NCI-H1105 treated with DMSO at 0.1 percent for 48 hours (cell line): ENCODE measurements around the gene PLBD2.
"Not testable (repeated sequence)": the region's sequence is repeated elsewhere in the genome, so short reads cannot be mapped to it uniquely, and the experiment has no call there.

Source experiments
- DNase-seq: peaks from one replicate; lab custom pipeline; 2025; lab: John Stamatoyannopoulos, UW

Gene PLBD2

GRCh38 chr12:113333877-113334785 is 24.3 kb upstream of the PLBD2 start:
- no peak for DNase-seq

DNA sequence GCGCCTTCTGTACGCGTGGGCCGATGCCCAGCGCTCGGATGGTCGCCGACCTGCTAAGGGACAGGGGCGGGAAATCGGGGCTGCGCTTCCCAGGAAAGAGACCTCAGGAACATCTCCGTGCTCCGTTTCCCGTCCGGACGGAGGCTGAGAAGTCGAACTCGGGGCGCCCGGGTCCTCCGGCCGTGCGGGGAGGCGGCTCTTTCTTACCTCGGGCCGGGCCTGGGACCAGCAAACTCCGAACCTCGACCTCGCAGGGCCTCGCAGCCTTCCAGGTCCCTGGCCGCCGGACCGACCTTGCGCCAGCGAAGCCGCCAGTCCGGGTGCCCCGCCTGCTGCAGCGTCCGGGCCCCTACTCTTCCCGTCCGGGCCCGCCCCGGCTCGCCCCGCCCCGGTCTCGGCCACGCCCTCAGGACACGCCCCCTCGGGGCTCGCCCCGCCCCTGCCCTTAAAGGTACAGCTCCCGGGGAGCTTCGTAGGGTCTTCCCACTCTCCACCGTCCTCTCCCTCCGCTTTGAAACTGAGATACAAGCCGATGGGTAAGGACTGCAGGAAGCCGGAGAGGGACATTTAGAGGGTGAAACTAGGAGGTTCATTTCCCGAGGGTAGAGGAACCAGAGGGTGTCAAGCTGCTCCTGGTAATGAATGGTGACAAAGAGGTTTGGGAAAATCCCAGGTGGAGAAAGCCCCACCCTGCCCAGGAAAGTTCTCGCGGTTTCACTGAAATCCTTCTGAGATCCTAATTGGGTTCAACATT is 23.4 kb upstream of the PLBD2 start, which contains the start of gene SLC8B1:
TSS of gene SLC8B1 (minus strand) at position 324 of the 754 bp plus-strand sequence. CDS start 2,231 bp downstream, outside the sequence.
- DNase-seq: peak; percentile 59

DNA sequence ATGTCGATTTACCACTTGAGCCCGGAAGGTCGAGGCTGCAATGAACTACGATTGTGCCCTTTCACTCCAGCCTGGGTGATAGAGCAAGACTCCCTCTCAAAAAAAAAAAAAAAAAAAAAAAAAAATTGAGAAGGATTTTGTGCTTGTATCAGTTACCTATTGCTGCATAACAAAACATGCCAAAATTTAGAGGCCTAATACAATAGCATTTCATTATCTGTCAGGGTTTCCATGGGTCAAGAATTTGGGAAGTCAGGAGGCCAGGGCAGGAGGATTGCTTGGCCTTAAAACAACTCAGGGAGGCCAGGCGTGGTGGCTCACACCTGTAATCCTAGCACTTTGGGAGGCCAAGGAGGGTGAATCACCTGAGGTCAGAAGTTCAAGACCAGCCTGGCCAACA is 18.8 kb upstream of the PLBD2 start:
- no peak for DNase-seq

- DNase-seq: no peak
These were observed 18.3 kb upstream of the PLBD2 start for GRCh38 chr12:113340061-113340460.

DNA sequence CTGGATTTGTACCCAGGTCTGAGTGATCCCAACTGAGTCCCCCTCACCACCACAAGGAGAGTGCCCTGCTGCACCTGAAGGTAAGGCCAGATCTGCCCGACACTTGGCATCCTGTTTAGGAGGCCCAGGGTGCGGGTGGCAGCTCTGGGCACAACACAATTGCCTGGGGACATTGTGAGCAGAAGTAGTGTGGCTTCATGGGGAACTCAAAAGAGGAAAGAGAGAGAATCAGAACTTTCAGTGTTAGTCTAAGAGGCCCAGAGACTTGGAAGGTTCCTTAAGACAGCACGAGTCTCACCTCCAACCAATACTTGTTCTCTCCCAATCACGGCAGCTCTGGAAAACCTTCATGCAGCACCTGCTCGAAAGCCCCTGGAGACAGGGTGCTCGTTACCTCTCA is 16.9 kb upstream of the PLBD2 start:
- DNase-seq: no peak

DNA sequence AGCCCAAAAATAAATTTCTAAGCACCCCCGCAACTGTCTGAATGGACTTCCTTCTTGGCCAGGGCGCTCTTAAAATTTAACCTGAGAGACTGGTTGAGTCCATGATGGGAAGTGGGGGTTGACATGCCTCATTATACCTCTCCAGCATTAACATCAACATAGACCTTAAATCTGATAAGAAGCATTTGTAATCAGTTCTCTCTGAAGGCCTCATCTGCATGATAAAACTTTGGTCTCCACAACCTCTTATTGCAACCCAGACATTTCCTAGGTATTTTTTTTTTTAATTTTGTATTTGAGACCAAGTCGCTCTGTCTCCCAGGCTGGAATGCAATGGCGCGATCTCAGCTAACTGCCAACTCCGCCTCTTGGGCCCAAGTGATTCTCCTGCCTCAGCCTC is 13.1 kb upstream of the PLBD2 start:
- no peak for DNase-seq

GRCh38 chr12:113346353-113346752 is 12.0 kb upstream of the PLBD2 start:
- DNase-seq: no peak

GRCh38 chr12:113347107-113347506 is 11.3 kb upstream of the PLBD2 start:
- no peak for DNase-seq

GRCh38 chr12:113347892-113348291 is 10.5 kb upstream of the PLBD2 start:
- no peak for DNase-seq

- no peak for DNase-seq
These were observed 9.4 kb upstream of the PLBD2 start for GRCh38 chr12:113348849-113349536.

DNA sequence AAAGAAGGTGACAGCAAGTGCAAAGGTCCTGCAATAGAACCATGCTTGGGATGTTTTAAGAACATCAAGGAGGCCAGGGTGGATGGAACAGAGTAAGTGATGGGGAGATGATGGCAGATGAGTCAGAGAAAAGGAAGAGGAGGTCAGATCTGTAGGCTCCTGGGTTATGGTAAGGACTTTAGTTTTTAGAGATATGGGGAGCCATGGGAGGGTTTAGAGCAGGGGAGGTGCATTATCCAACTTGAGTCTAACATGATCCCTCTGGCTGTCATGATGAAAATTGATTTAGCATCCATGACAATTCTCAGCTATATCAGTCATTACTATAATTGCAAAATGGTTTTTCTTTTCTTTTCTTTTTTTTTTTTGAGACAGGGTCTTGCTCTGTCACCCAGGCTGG is 7.3 kb upstream of the PLBD2 start:
- no peak for DNase-seq

DNA sequence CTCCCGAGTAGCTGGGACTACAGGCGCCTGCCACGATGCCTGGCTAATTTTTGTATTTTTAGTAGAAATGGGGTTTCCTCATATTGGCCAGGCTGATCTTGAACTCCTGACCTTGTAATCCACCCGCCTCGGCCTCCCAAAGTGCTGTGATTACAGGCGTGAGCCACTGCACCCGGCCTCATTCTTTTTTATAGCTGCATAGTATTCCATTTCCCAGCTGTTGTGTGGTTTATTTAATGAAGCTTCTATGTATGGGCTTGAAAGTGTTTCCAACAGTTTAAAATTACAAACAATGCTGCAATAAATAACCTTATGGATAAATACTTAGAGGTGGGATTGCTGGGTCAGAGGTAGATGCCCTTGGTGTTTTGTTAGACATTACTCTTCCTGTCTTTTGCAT is 4.2 kb upstream of the PLBD2 start:
- not testable (repeated sequence) for DNase-seq

GRCh38 chr12:113359133-113359938 is 949 bp downstream of the PLBD2 start:
- no peak for DNase-seq

DNA sequence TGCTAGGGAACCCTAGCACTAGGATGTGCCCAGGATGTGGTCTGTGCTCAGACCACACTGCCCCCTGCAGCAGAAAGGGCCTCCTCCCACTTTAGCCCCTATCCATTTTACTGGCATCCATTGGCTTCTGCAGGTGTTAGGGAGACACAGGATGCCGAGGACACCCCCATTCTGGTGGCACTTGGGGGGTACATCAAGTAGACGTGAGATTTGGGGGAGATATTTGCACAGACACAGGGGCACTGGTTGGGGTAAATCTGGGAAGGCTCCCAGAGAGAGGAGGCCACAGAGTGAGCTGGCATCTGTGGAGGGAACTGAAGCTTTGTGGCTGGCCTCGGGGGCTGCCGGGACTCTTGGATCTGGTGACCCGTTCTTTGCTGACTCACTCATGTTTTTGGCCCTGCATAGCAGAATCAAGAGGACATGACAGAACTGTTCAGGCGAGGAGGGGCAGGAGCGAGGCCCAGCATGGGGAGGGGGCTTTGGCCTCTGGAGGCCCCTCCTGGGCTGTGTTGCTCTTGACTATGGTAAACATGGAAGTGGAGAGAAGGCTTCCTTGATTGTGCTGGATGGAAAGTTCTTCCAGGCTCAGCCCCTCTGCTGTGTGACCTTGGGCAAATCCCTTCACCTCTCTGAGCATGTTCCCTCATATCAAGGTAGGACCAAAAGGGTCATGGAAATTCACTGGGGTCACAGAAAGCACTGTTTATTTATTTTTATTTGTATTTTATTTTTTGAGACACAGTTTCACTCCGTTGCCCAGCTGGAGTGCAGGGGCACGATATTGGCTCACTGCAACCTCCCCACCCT is 1.8 kb downstream of the PLBD2 start:
- DNase-seq: no peak

- DNase-seq: no peak
These were observed 3.4 kb downstream of the PLBD2 start for GRCh38 chr12:113361574-113362370.

GRCh38 chr12:113364698-113365097 is 6.3 kb downstream of the PLBD2 start:
- DNase-seq: no peak

DNA sequence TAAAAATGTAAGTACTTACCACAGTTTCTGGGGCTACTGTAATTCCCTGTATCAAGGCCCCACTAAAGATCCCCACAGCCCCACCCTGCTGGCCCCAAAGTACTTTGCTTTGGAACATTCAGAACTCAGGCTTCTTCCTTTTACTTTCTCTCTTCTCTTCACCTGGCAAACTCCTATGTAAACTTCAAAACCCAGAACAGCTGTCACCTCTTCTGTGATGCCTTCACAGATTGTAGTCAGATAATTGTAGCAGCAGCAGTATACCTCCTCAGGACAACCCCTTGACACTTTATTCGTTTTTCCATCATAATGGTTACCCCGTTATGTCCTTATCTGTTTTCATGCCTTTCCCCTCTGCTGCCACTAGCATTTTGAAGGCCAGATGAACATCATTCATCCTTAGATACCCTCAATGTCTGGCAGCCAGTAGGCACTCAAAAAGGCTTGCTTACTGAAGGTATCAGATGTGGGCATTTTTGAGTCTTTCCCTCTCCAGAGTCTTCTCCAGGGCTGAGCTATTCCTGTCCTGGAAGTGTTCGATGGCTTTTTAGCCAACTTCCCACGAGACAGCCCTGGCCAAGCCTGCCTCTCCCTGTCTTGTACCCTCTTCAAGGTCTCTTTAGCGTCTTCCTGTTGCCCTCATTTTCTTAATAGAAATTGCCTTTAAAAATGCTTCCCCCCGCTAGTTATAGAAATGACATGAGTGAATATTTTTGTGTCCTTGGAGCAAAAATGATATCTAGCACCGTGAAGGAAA is 7.4 kb downstream of the PLBD2 start:
- DNase-seq: no peak

DNA sequence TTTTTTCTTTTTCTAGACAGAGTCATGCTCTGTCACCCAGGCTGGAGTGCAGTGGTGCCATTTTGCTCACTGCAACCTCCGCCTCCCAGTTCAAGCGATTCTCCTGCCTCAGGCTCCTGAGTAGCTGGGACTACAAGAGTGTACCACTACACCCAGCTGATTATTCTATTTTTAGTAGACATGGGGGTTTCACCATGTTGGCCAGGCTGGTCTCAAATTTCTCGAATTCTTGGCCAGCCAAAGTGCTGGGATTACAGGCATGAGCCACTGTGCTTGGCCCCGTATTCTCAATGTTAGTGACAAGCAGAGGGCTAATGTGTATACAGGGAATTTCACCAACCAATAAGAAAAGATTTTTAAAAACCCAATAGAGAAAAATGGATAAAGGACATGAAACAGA is 8.4 kb downstream of the PLBD2 start:
- DNase-seq: no peak

GRCh38 chr12:113368331-113368730 is 9.9 kb downstream of the PLBD2 start:
- no peak for DNase-seq
